ENCODE measurements around the gene ZNF784. TPM values are rescaled to one million over a fixed set of nuclear protein-coding genes. Genes with fewer than 3 reads are reported as not detected.
A peak's percentile ranks its signal among the peaks of the same experiment; 100 is the strongest.

ZNF784 gene
- total and polyA plus RNA-seq, 9 of the 15 experiments (the other 6 are each of a cell fraction or from before 2014, with no cell fraction given), result 0.14 to 6.1 (median 2.1) TPM

GRCh38 chr19:55636723-55637122 lies 12.4 kb upstream of the ZNF784 start:
- Histone ChIP-seq H3K4me2 (ENCODE audit: insufficient read depth, low read length) (peak overlapping the region; percentile 98), H3K4me3 (no peak overlapping the region), H3K79me2 (ENCODE audit: control insufficient read depth, insufficient read depth, low read length) (peaks cover 57% of the 10 kb centered on the region), H3K9me1 (ENCODE audit: control insufficient read depth, insufficient read depth, low read length) (no peaks in the 10 kb centered on the region), H3K27ac (ENCODE audit: extremely low read depth, low read depth, low read length) (no peak overlapping the region), H3K9me3 (replicated peaks; ENCODE audit: control insufficient read depth, insufficient read depth, low read depth, low read length) (0 out of 2 replicates have a peak, but pooled peaks cover 2% of the 10 kb centered on the region), H3K36me3 (ENCODE audit: control insufficient read depth, insufficient read depth, low read length) (peaks cover 11% of the 10 kb centered on the region; the same call in 2 of the 3 replicates), H3K4me1 (replicated peaks in 1 of 2; ENCODE audit: control insufficient read depth in 2 of 2, insufficient read depth in 2 of 2, low read length in 2 of 2) (peaks cover 26 to 45% of the 10 kb centered on the region in 2 experiments), H3K27me3 (ENCODE audit: control insufficient read depth in 2 of 2, insufficient read depth in 2 of 2, low read length in 2 of 2) (no peaks in the 10 kb centered on the region), H3K9ac (ENCODE audit: insufficient read depth in 1 of 2, low read depth in 2 of 2, low read length in 2 of 2) (peak overlapping the region; percentile 83 to 98; a peak in 1 of 4 replicates), H2AFZ (ENCODE audit: low read depth, low read length) (no peak overlapping the region), H4K20me1 (replicated peaks; ENCODE audit: control insufficient read depth, insufficient read depth, low read length) (no peaks in the 10 kb centered on the region)
- BruUV-seq (replicated peaks), result no TSS peak
- FAIRE-seq (no peak), DNase-seq (ENCODE audit: extremely low read depth in 1 of 4, low spot score in 3 of 4) (no peak), ATAC-seq (no peak)
- WGBS (ENCODE audit: insufficient coverage, low coverage, missing lambda C conversion rate), result 78% methylated on average over 2 of the region's 4 CpGs
- CTCF ChIA-PET (ENCODE audit: low intra/inter-chr PET ratio), result no interaction called here
- intact Hi-C loops (cut with micrococcal nuclease), result loop anchor here (10.0 kb wide), 1 partner anchor 492 kb away; the partner anchor contains the start of gene TNNT1
- TF ChIP-seq ZNF184 (CRISPR knock-in tag; IDR thresholded peaks at IDR 0.05) (no peak), LCOR (CRISPR knock-in tag; IDR thresholded peaks at IDR 0.05) (no peak), LARP7 (IDR thresholded peaks at IDR 0.05) (no peak), DMBX1 (CRISPR knock-in tag; IDR thresholded peaks at IDR 0.05; ENCODE audit: borderline replicate concordance) (no peak), MTA1 (IDR thresholded peaks at IDR 0.05; ENCODE audit: borderline replicate concordance) (no peak), CEBPB (tag; IDR thresholded peaks at IDR 0.05) (no peak), LEF1 (IDR thresholded peaks at IDR 0.05) (no peak), BDP1 (IDR thresholded peaks at IDR 0.05; ENCODE audit: insufficient read depth, insufficient read length) (no peak), MYC (IDR thresholded peaks at IDR 0.05; ENCODE audit: low read depth, low read length) (no peak), MYC (CRISPR knock-in tag; IDR thresholded peaks at IDR 0.05; ENCODE audit: borderline replicate concordance, low read depth) (no peak), ZNF551 (CRISPR knock-in tag; IDR thresholded peaks at IDR 0.05) (no peak), ZNF583 (CRISPR knock-in tag; IDR thresholded peaks at IDR 0.05) (no peak), CBX1 (IDR thresholded peaks at IDR 0.05; ENCODE audit: low read depth) (no peak)
- POLR2A ChIA-PET, result interaction anchor here (0.5 to 2.0 kb wide), 14 partner anchors 11 to 1424 kb away, joined by 3 to 18 read pairs (median 4); partner anchors contain the start of genes CCDC106 and ZNF784
- in situ Hi-C loops (cut with MboI), result loop anchor here (5.0 to 25.0 kb wide), 4 partner anchors 176 to 762 kb away; partner anchors contain the start of genes FCAR, TNNT1 and ZSCAN5A

All from K562 (cell line).